ENCODE results near the gene CDKN2B-AS1.

The CDKN2B-AS1 gene

GRCh38 chr9:22084336-22085035 is 89.9 kb downstream of the CDKN2B-AS1 start:
- no peak for DNase-seq (ENCODE audit: low read depth in 2 of 2, low spot score in 1 of 2)

- DNase-seq (ENCODE audit: low read depth in 2 of 2, low spot score in 1 of 2), result no peak
These were observed 93.6 kb downstream of the CDKN2B-AS1 start for GRCh38 chr9:22088053-22088716.

GRCh38 chr9:22088717-22089061 is 94.1 kb downstream of the CDKN2B-AS1 start:
- no peak for DNase-seq (ENCODE audit: low read depth in 2 of 2, low spot score in 1 of 2)

- DNase-seq (ENCODE audit: low read depth in 2 of 2, low spot score in 1 of 2), result no peak
These were observed 103.1 kb downstream of the CDKN2B-AS1 start for GRCh38 chr9:22097707-22098106.

- DNase-seq (ENCODE audit: low read depth in 2 of 2, low spot score in 1 of 2), result no peak
These were observed 104.2 kb downstream of the CDKN2B-AS1 start for GRCh38 chr9:22098643-22099332.

GRCh38 chr9:22100626-22101025 is 106.0 kb downstream of the CDKN2B-AS1 start:
- no peak for DNase-seq (ENCODE audit: low read depth in 2 of 2, low spot score in 1 of 2)

GRCh38 chr9:22102146-22103053 is 107.8 kb downstream of the CDKN2B-AS1 start:
- DNase-seq (ENCODE audit: low read depth in 2 of 2, low spot score in 1 of 2), result no peak

- DNase-seq (ENCODE audit: low read depth in 2 of 2, low spot score in 1 of 2), result no peak
These were observed 109.3 kb downstream of the CDKN2B-AS1 start for GRCh38 chr9:22103685-22104575.

GRCh38 chr9:22105005-22105722 is 110.6 kb downstream of the CDKN2B-AS1 start:
- DNase-seq (ENCODE audit: low read depth in 2 of 2, low spot score in 1 of 2), result no peak

GRCh38 chr9:22107202-22108045 is 112.8 kb downstream of the CDKN2B-AS1 start:
- DNase-seq (ENCODE audit: low read depth in 2 of 2, low spot score in 1 of 2), result no peak

- no peak for DNase-seq (ENCODE audit: low read depth in 2 of 2, low spot score in 1 of 2)
These were observed 114.2 kb downstream of the CDKN2B-AS1 start for GRCh38 chr9:22108581-22109370.

GRCh38 chr9:22111176-22111953 is 116.8 kb downstream of the CDKN2B-AS1 start:
- no peak for DNase-seq (ENCODE audit: low read depth in 2 of 2, low spot score in 1 of 2)

- DNase-seq (ENCODE audit: low read depth in 2 of 2, low spot score in 1 of 2), result no peak
These were observed 117.3 kb downstream of the CDKN2B-AS1 start for GRCh38 chr9:22111954-22112247.

GRCh38 chr9:22112870-22113821 is 118.6 kb downstream of the CDKN2B-AS1 start:
- no peak for DNase-seq (ENCODE audit: low read depth in 2 of 2, low spot score in 1 of 2)

- DNase-seq (ENCODE audit: low read depth in 2 of 2, low spot score in 1 of 2), result no peak
These were observed 120.4 kb downstream of the CDKN2B-AS1 start for GRCh38 chr9:22114956-22115355.

- DNase-seq (ENCODE audit: low read depth in 2 of 2, low spot score in 1 of 2), result no peak
These were observed 122.2 kb downstream of the CDKN2B-AS1 start for GRCh38 chr9:22116758-22117157.

Measured in stimulated activated CD8-positive, alpha-beta memory T cell treated with anti-CD3 and anti-CD28 coated beads, Interleukin-4, amount 100 ng/mL, for 1 hour (primary cell).